Prostate gland (tissue), 2 donors: ENCODE results near the gene OR51B4. TPM values are rescaled to one million over a fixed set of nuclear protein-coding genes. Genes with fewer than 3 reads are reported as not detected.
"Not testable (repeated sequence)": the region's sequence is repeated elsewhere in the genome, so short reads cannot be mapped to it uniquely, and the experiment has no call there.

Experiments used
- DNase-seq: peaks from one replicate; pipeline ENCODE4 v3.0.0-alpha.2; 2019; ENCODE audit warnings: low spot score
- H3K27ac ChIP-seq, 2 donors: fragments of 200-600 bp; sonication (generic); 2 replicates each; pipeline ENCODE4 v1.5.1; 2017 to 2019
- H3K27me3 ChIP-seq: fragments of 200-600 bp; sonication (generic); replicated peaks from 2 replicates; pipeline ENCODE4 v1.5.1; 2019; ENCODE audit not compliant: insufficient read depth
- H3K36me3 ChIP-seq, 2 donors: fragments of 200-600 bp; sonication (generic); 1 replicate in 1 of 2; 2 replicates in 1 of 2; pipeline versions ENCODE4 v1.5.1 to v1.8.1; 2017 to 2019
- H3K4me1 ChIP-seq: fragments of 200-600 bp; sonication (generic); replicated peaks from 2 replicates; pipeline ENCODE4 v1.5.1; 2019
- H3K4me3 ChIP-seq, 2 donors: fragments of 200-600 bp; sonication (generic); 2 replicates each; pipeline ENCODE4 v1.5.1; 2017 to 2019
- H3K9me3 ChIP-seq: fragments of 200-600 bp; sonication (generic); 2 replicates; pipeline ENCODE4 v1.5.1; 2017
- POLR2A ChIP-seq: fragments of 450-650 bp; IDR thresholded peaks from one replicate; pipeline ENCODE4 v1.6.1; 2016; ENCODE audit warnings: antibody characterized with exemption, mild to moderate bottlenecking
- POLR2AphosphoS5 ChIP-seq: sonication (generic); formaldehyde crosslinking; IDR thresholded peaks from one replicate; pipeline ENCODE4 v1.6.1; 2017; ENCODE audit warnings: antibody characterized with exemption
- WGBS: methylation state at CpG from one replicate; pipeline ENCODE4 v1.1.5; 2018; 5-methylcytosine and 5-hydroxymethylcytosine counted together
- intact Hi-C: fragments of 100-400 bp; cut with DNase I; formaldehyde crosslinking; loops from one replicate; pipeline ENCODE4 v1.14.2; 2022
- total RNA-seq, 2 donors: library from RNA; depleted of rRNA; stranded (reverse); fragments of >200 nt; gene quantifications; one replicate each; pipeline ENCODE4 v1.1.0, GENCODE V29; 2016
- TF ChIP-seq, protein P1 (sequence below), 4 experiments: fragments of 200-600 bp in 2 of 4; fragments of 450-650 bp in 2 of 4; sonication (generic) in 2 of 4; IDR thresholded peaks; 1 replicate in 3 of 4; 2 replicates in 1 of 4; pipeline ENCODE4 v1.5.1; 2016 to 2019; ENCODE audit warnings: antibody characterized with exemption in 4 of 4, mild to moderate bottlenecking in 2 of 4, moderate library complexity in 2 of 4

The OR51B4 gene
- total RNA-seq, 2 donors from 2014 or later, result not detected

DNA sequence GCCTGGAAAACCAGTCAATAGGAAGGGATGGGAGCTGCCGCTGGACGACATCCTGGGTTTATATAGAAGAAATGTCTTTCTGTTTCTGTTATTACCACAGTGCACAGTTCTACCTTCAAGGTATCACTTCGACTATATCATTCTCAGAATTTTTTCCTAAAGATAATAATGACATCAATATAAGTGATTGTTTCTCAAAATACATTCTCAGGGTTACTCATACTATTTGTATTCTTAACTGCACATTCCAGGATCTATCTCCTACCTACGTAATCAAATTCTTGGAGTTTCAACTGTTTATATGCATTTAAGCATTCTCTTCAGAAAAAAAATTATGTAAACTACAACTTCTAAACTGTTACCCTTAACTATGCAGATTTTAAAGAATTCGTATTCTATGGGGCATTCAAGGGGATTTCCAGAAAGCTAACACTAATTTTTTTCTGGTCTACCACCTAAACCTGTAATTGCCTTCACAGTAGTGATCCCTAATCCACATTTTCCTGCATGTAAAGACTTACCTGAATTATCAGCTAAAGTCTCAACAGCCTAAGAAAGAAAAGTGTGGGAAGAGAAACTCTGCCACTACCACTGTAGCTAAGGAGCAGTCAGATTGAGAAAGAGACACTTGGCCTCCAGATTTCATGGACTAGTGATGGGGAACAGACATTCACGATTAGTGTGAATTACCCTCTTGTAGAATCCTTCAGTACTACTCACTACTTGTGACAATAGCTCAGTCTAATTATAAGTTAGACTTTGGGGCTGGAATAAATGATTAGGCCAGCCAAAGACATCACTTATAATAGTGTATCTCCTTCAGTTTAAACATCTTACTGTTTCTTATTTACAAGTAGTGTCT lies 42.0 kb upstream of the OR51B4 start, which contains the start of gene OR51B5:
TSS of gene OR51B5 (minus strand) at position 51 of the 862 bp plus-strand sequence. CDS start at position 51, 0 bp downstream.
- Histone ChIP-seq H3K27ac (no peak within 1 kb of the TSS), H3K36me3 (no peaks in the 10 kb centered on the region), H3K4me1 (no peaks in the 10 kb centered on the region), H3K4me3 (no peak within 1 kb of the TSS), H3K27me3 (no peaks in the 10 kb centered on the region), H3K9me3 (no peaks in the 10 kb centered on the region)
- intact Hi-C loops, result no loop called here
- 78% methylated on average over 6 of the region's 6 CpGs for WGBS
- TF ChIP-seq, protein P1, sequence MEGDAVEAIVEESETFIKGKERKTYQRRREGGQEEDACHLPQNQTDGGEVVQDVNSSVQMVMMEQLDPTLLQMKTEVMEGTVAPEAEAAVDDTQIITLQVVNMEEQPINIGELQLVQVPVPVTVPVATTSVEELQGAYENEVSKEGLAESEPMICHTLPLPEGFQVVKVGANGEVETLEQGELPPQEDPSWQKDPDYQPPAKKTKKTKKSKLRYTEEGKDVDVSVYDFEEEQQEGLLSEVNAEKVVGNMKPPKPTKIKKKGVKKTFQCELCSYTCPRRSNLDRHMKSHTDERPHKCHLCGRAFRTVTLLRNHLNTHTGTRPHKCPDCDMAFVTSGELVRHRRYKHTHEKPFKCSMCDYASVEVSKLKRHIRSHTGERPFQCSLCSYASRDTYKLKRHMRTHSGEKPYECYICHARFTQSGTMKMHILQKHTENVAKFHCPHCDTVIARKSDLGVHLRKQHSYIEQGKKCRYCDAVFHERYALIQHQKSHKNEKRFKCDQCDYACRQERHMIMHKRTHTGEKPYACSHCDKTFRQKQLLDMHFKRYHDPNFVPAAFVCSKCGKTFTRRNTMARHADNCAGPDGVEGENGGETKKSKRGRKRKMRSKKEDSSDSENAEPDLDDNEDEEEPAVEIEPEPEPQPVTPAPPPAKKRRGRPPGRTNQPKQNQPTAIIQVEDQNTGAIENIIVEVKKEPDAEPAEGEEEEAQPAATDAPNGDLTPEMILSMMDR (IDR thresholded peaks at IDR 0.05), result no peak
- no peak for DNase-seq

DNA sequence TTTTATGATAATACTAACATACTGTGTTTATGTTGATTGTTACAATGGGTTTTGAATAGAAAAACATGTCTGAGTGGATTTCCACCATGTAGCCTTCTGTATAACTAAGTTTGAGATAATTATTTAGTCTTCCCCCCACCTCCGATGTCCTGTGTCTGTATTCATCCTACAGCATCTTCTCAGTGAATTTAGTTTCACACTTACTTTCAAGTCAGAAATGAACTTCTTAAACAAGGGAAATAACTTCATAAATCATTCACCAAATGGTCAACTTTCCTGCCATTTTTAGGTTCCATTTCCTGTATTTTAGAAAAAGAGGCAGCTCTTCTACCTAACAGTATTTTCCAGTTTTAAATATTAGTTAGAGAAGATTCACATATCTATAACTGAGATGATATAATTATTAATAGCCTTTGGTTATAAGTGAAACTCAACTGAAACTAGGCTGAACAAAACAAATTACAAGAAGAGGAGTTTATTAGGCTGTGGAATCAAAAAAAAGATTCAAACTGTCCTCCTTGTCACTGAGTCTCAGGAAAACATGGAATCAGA lies 38.1 kb upstream of the OR51B4 start:
- intact Hi-C loops, result no loop called here
- Histone ChIP-seq H3K36me3 (no peaks in the 10 kb centered on the region), H3K4me1 (no peaks in the 10 kb centered on the region), H3K27me3 (no peaks in the 10 kb centered on the region), H3K4me3 (no peak overlapping the region), H3K9me3 (no peaks in the 10 kb centered on the region), H3K27ac (no peak overlapping the region)
- TF ChIP-seq POLR2AphosphoS5 (no peak), POLR2A (no peak)
- TF ChIP-seq, protein P1 (IDR thresholded peaks at IDR 0.05), result no peak
- no peak for DNase-seq
- WGBS, result 85% methylated on average over 1 of the region's 1 CpG

- DNase-seq, H3K4me1 ChIP-seq, H3K36me3 ChIP-seq, intact Hi-C loops, H3K27me3 ChIP-seq, H3K27ac ChIP-seq, H3K4me3 ChIP-seq, H3K9me3 ChIP-seq: not testable (repeated sequence)
- WGBS, result 64% methylated on average over 1 of the region's 1 CpG
Observed at GRCh38 chr11:5337253-5337652, 35.5 kb upstream of the OR51B4 start.

- H3K9me3 ChIP-seq, result no peaks in the 10 kb centered on the region
- TF ChIP-seq POLR2AphosphoS5 (no peak), POLR2A (no peak)
- TF ChIP-seq, protein P1 (IDR thresholded peaks at IDR 0.05), result no peak
Observed at GRCh38 chr11:5336331-5336730, 34.6 kb upstream of the OR51B4 start.

DNA sequence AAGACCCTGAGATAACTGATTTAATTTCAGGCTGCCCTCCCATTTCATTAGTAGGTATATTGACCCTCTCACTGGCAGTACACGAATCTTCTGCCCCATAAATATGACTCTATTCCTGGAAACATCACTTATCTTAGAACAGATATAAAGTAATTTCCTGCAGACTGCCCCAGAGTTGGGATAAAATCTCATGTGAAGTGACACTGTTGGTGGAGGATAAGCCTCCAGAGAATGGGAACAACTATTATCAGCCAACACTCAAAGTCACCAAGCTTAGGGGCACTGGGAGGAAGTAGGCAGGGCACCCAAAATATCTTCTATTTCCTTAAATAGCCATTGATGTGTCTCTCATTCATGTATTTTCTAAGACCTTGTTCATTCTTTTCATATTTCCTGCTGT lies 33.4 kb upstream of the OR51B4 start:
- DNase-seq, result no peak
- H3K27me3 ChIP-seq, result no peaks in the 10 kb centered on the region
- H3K9me3 ChIP-seq, result no peaks in the 10 kb centered on the region
- no peaks in the 10 kb centered on the region for H3K36me3 ChIP-seq
- TF ChIP-seq, protein P1 (IDR thresholded peaks at IDR 0.05), result no peak
- TF ChIP-seq POLR2A (no peak), POLR2AphosphoS5 (no peak)
- no peaks in the 10 kb centered on the region for H3K4me1 ChIP-seq
- 41% methylated on average over 1 of the region's 1 CpG for WGBS
- no peak overlapping the region for H3K27ac ChIP-seq
- intact Hi-C loops, result no loop called here
- H3K4me3 ChIP-seq, result no peak overlapping the region

More at GRCh38 chr11:5336331-5336730, 34.6 kb upstream of the OR51B4 start:
- no peak overlapping the region for H3K4me3 ChIP-seq
- no peaks in the 10 kb centered on the region for H3K27me3 ChIP-seq
- no peaks in the 10 kb centered on the region for H3K36me3 ChIP-seq
- no peak for DNase-seq
- intact Hi-C loops, result no loop called here
- H3K27ac ChIP-seq, result no peak overlapping the region
- no peaks in the 10 kb centered on the region for H3K4me1 ChIP-seq
